ENCODE measurements around the gene MYMK.

DNA sequence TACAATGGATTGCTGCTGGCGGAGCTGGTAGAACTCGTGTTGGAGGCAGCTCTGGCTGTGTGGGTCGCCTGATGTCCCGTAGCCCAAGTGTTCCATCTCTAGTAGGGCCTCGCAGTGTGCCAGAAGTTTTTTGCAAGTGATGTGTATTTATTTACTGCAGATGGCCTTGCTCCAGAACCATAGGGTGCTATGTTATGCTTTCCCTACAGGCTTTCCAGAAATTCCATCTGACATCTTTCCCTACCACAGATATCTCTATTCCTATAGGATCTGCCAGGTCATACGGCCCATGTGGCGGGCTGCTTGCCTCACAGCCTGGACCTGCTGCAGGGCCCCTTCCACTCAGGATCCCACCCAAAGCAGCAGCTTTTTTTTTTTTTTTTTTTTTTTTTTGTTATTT lies 26.7 kb upstream of the MYMK start:
- TF ChIP-seq BHLHE40 (IDR thresholded peaks at IDR 0.05; ENCODE audit: borderline replicate concordance), result no peak
- TF ChIP-seq FOXM1 (IDR thresholded peaks at IDR 0.05; ENCODE audit: borderline replicate concordance), result no peak
- no peak for TF ChIP-seq FOXK2 (IDR thresholded peaks at IDR 0.05)
- TF ChIP-seq SP1 (IDR thresholded peaks at IDR 0.05), result no peak
- TF ChIP-seq NFRKB (IDR thresholded peaks at IDR 0.05), result no peak
- TF ChIP-seq, protein P1, sequence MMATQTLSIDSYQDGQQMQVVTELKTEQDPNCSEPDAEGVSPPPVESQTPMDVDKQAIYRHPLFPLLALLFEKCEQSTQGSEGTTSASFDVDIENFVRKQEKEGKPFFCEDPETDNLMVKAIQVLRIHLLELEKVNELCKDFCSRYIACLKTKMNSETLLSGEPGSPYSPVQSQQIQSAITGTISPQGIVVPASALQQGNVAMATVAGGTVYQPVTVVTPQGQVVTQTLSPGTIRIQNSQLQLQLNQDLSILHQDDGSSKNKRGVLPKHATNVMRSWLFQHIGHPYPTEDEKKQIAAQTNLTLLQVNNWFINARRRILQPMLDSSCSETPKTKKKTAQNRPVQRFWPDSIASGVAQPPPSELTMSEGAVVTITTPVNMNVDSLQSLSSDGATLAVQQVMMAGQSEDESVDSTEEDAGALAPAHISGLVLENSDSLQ (IDR thresholded peaks at IDR 0.05), result no peak
- TF ChIP-seq SUZ12 (IDR thresholded peaks at IDR 0.05), result no peak

Data from HEK293T (cell line).